Putamen (tissue), 1 donor: ENCODE results near the gene TRPM4.
"Not testable (repeated sequence)": the region's sequence is repeated elsewhere in the genome, so short reads cannot be mapped to it uniquely, and the experiment has no call there.

Experiments used
- DNase-seq: peaks from one replicate; pipeline ENCODE4 v3.0.0-alpha.2; 2016; ENCODE audit warnings: low spot score

TRPM4 gene

GRCh38 chr19:49190781-49191180 lies 33.2 kb downstream of the TRPM4 start:
- no peak for DNase-seq

- DNase-seq, result no peak
Observed at GRCh38 chr19:49193822-49194394, 36.3 kb downstream of the TRPM4 start.

GRCh38 chr19:49194408-49194807 lies 36.8 kb downstream of the TRPM4 start:
- DNase-seq, result no peak

- no peak for DNase-seq
Observed at GRCh38 chr19:49196527-49197240, 39.1 kb downstream of the TRPM4 start.

GRCh38 chr19:49200238-49200862 lies 42.8 kb downstream of the TRPM4 start:
- DNase-seq, result no peak

GRCh38 chr19:49201042-49201441 lies 43.5 kb downstream of the TRPM4 start:
- DNase-seq, result no peak

GRCh38 chr19:49205114-49205513 lies 47.5 kb downstream of the TRPM4 start:
- DNase-seq, result no peak

GRCh38 chr19:49209502-49209901 lies 51.9 kb downstream of the TRPM4 start:
- DNase-seq, result not testable (repeated sequence)

- no peak for DNase-seq
Observed at GRCh38 chr19:49210108-49210900, 52.7 kb downstream of the TRPM4 start.

GRCh38 chr19:49210901-49211451 lies 53.4 kb downstream of the TRPM4 start:
- no peak for DNase-seq

GRCh38 chr19:49212016-49212701 lies 54.6 kb downstream of the TRPM4 start:
- DNase-seq, result no peak

GRCh38 chr19:49213791-49214190 lies 56.2 kb downstream of the TRPM4 start:
- DNase-seq, result no peak

GRCh38 chr19:49214701-49215100 lies 57.1 kb downstream of the TRPM4 start:
- peak; percentile 41 for DNase-seq

- DNase-seq, result no peak
Observed at GRCh38 chr19:49216071-49216470, 58.5 kb downstream of the TRPM4 start.

- no peak for DNase-seq
Observed at GRCh38 chr19:49217382-49217781, 59.8 kb downstream of the TRPM4 start.

- no peak for DNase-seq
Observed at GRCh38 chr19:49222011-49222410, 64.4 kb downstream of the TRPM4 start.

GRCh38 chr19:49222528-49222927 lies 64.9 kb downstream of the TRPM4 start:
- no peak for DNase-seq

GRCh38 chr19:49223472-49223871 lies 65.9 kb downstream of the TRPM4 start:
- DNase-seq, result no peak

- not testable (repeated sequence) for DNase-seq
Observed at GRCh38 chr19:49224441-49224840, 66.8 kb downstream of the TRPM4 start.

GRCh38 chr19:49224879-49225278 lies 67.3 kb downstream of the TRPM4 start:
- no peak for DNase-seq

- no peak for DNase-seq
Observed at GRCh38 chr19:49229416-49229815, 71.8 kb downstream of the TRPM4 start.

GRCh38 chr19:49231389-49231788 lies 73.8 kb downstream of the TRPM4 start:
- no peak for DNase-seq
